K562 (cell line): ENCODE data around the gene PTCD3. TPM values are rescaled to one million over a fixed set of nuclear protein-coding genes. Genes with fewer than 3 reads are reported as not detected.

Experiments used
- ATAC-seq: fragments of 200-7000 bp; cut with Tn5 transposase; 3 replicates; pipeline ENCODE4 v1.9.1; 2020; ENCODE audit warnings: moderate library complexity
- BruUV-seq: library from RNA; stranded (reverse); fragments of 400-500 nt; replicated peaks from 2 replicates; lab custom pipeline; 2021; lab: Mats Ljungman, UMichigan
- CTCF ChIA-PET: fragments of 300-600 bp; formaldehyde crosslinking; extraction: SDS; loops from one replicate; lab custom pipeline; 2021; ENCODE audit warnings: low intra/inter-chr PET ratio; lab: Yijun Ruan, JAX
- POLR2A ChIA-PET: fragments of 300-600, 350-650 bp; sonication (Branson Sonifier 250); formaldehyde crosslinking; extraction: SDS; loops from one replicate; lab custom pipeline; 2021; ENCODE audit warnings: antibody characterized with exemption, inconsistent platforms; lab: Yijun Ruan, JAX
- DNase-seq, 4 experiments: peaks; one replicate each; pipeline versions ENCODE4 v3.0.0 to v3.0.0-alpha.2; 2011 to 2018; ENCODE audit warnings: low spot score in 3 of 4, mixed read lengths in 3 of 4; ENCODE audit errors: extremely low read depth in 1 of 4
- FAIRE-seq: peaks from 2 replicates; lab custom pipeline; 2011; peaks lifted over from hg19 to GRCh38; lab: Jason Lieb, UNC
- H2AFZ ChIP-seq: 2 replicates; pipeline ENCODE4 v1.6.0; 2011; ENCODE audit warnings: low read depth, low read length, control low read depth, inconsistent platforms
- H3K27ac ChIP-seq: fragments of 200-600 bp; 3 replicates; pipeline ENCODE4 v1.8.0; 2011; ENCODE audit warnings: low read depth, mild to moderate bottlenecking, control low read depth, inconsistent platforms, low read length, moderate library complexity, mixed read lengths; ENCODE audit errors: extremely low read depth
- H3K27me3 ChIP-seq, 2 experiments: fragments of 300-600 bp in 1 of 2; 2 replicates in 1 of 2; 3 replicates in 1 of 2; pipeline versions ENCODE4 v1.6.0 to v1.8.0; 2011; ENCODE audit warnings: inconsistent platforms in 2 of 2, low read length in 2 of 2, mild to moderate bottlenecking in 1 of 2, mixed read lengths in 1 of 2, moderate library complexity in 1 of 2; ENCODE audit not compliant: control insufficient read depth in 2 of 2, insufficient read depth in 2 of 2
- H3K36me3 ChIP-seq: fragments of 300-600 bp; 3 replicates; pipeline ENCODE4 v1.8.0; 2011; ENCODE audit warnings: mild to moderate bottlenecking, low read length, inconsistent platforms; ENCODE audit not compliant: control insufficient read depth, insufficient read depth
- H3K4me1 ChIP-seq, 2 experiments: fragments of 200-600 bp in 1 of 2; replicated peaks in 1 of 2; 2 replicates in 1 of 2; 3 replicates in 1 of 2; pipeline versions ENCODE4 v1.5.1 to v1.8.0; 2011; ENCODE audit warnings: inconsistent platforms in 2 of 2, low read length in 2 of 2, mild to moderate bottlenecking in 1 of 2, mixed read lengths in 1 of 2, moderate library complexity in 1 of 2; ENCODE audit not compliant: control insufficient read depth in 2 of 2, insufficient read depth in 2 of 2
- H3K4me2 ChIP-seq: 2 replicates; pipeline ENCODE4 v1.6.1; 2011; ENCODE audit warnings: low read length, control low read depth, inconsistent platforms, mixed read lengths; ENCODE audit not compliant: insufficient read depth
- H3K4me3 ChIP-seq: fragments of 200-600 bp; sonication (generic), shearing (Covaris generic); 2 replicates; pipeline ENCODE4 v1.5.1; 2016; ENCODE audit warnings: control low read depth, inconsistent platforms
- H3K79me2 ChIP-seq: fragments of 200-600 bp; 3 replicates; pipeline ENCODE4 v1.8.0; 2011; ENCODE audit warnings: low read length, inconsistent platforms; ENCODE audit not compliant: control insufficient read depth, insufficient read depth
- H3K9ac ChIP-seq, 2 experiments: 2 replicates each; pipeline versions ENCODE4 v1.6.0 to v1.6.1; 2011; ENCODE audit warnings: low read depth in 2 of 2, low read length in 2 of 2, control low read depth in 1 of 2, inconsistent platforms in 1 of 2, mild to moderate bottlenecking in 1 of 2, mixed read lengths in 1 of 2; ENCODE audit not compliant: insufficient read depth in 1 of 2
- H3K9me1 ChIP-seq: one replicate; pipeline ENCODE4 v1.6.0; 2011; ENCODE audit warnings: inconsistent platforms, mild to moderate bottlenecking, low read length, moderate library complexity; ENCODE audit not compliant: control insufficient read depth, insufficient read depth
- H3K9me3 ChIP-seq: replicated peaks from 2 replicates; pipeline ENCODE4 v1.5.1; 2011; ENCODE audit warnings: low read depth, low read length, inconsistent platforms; ENCODE audit not compliant: control insufficient read depth, insufficient read depth
- H4K20me1 ChIP-seq: replicated peaks from 2 replicates; pipeline ENCODE4 v1.6.1; 2011; ENCODE audit warnings: low read length, inconsistent platforms, mixed read lengths; ENCODE audit not compliant: control insufficient read depth, insufficient read depth
- CEBPB ChIP-seq: fragments of 450-650 bp; IDR thresholded peaks from 2 replicates; pipeline ENCODE4 v1.6.1; 2016; ENCODE audit warnings: missing genetic modification characterization, missing compliant biosample characterization
- CEBPG ChIP-seq, 3 experiments: fragments of 200-800 bp in 1 of 3; sonication (Bioruptor generic) in 1 of 3; sonication (generic) in 1 of 3; formaldehyde crosslinking in 1 of 3; IDR thresholded peaks in 2 of 3; conservative IDR thresholded peaks in 1 of 3; 2 replicates each; pipeline versions ENCODE4 v1.6.1 to v1.8.0; 2016 to 2022; ENCODE audit warnings: missing compliant biosample characterization in 2 of 3, missing genetic modification characterization in 2 of 3, mild to moderate bottlenecking in 1 of 3, missing genetic modification reagents in 1 of 3
- DMBX1 ChIP-seq: fragments of 250-450 bp; sonication (Bioruptor Pico); IDR thresholded peaks from 2 replicates; pipeline ENCODE4 v1.8.0; 2022; ENCODE audit warnings: inconsistent platforms, mild to moderate bottlenecking, moderate library complexity, borderline replicate concordance
- IRF2 ChIP-seq: sonication (generic); formaldehyde crosslinking; IDR thresholded peaks from 2 replicates; pipeline ENCODE4 v1.8.1; 2022; ENCODE audit warnings: mild to moderate bottlenecking, missing genetic modification reagents
- MEF2D ChIP-seq: conservative IDR thresholded peaks from 2 replicates; pipeline ENCODE4 v1.6.1; 2016; ENCODE audit warnings: low read depth, missing genetic modification characterization, missing compliant biosample characterization
- ZFP1 ChIP-seq: fragments of 450-650 bp; formaldehyde crosslinking; IDR thresholded peaks from 2 replicates; pipeline ENCODE4 v1.4.0; 2020; ENCODE audit warnings: mild to moderate bottlenecking, mixed read lengths
- WGBS: fragments of 100-300 bp; shearing (Covaris generic); methylation state at CpG from one replicate; pipeline ENCODE4 v1.1.6; 2016; ENCODE audit warnings: low coverage, mixed read lengths; ENCODE audit not compliant: insufficient coverage; ENCODE audit errors: missing lambda C conversion rate; 5-methylcytosine and 5-hydroxymethylcytosine counted together
- in situ Hi-C: fragments of 300-500 bp; cut with MboI; formaldehyde crosslinking; loops from 4 replicates; pipeline ENCODE4 v1.15.0; 2018; ENCODE audit warnings: inconsistent platforms, mixed read lengths
- intact Hi-C: fragments of 100-400 bp; cut with micrococcal nuclease; formaldehyde crosslinking; loops from 2 replicates; pipeline ENCODE4 v1.14.2; 2022
- polyA plus RNA-seq, 8 experiments: library from polyadenylated mRNA; depleted of rRNA in 4 of 8; stranded (reverse) in 5 of 8; unstranded in 3 of 8; fragments of >200 nt; fragmentation: Nextera tagmentation in 2 of 8; fragmentation: Illumina TruSeq in 1 of 8; extraction: Ambion mirVana in 2 of 8; extraction: Trizol in 1 of 8; gene quantifications; 2 replicates each; pipeline versions ENCODE4 v1.2.1 to v1.2.3, GENCODE V29; 2011 to 2014; ENCODE audit warnings: inconsistent platforms in 1 of 8, missing spikeins in 1 of 8
- total RNA-seq, 7 experiments: library from RNA; depleted of rRNA in 6 of 7; stranded (reverse); fragments of >200 nt in 6 of 7; fragmentation: Illumina TruSeq in 2 of 7; extraction: Trizol in 2 of 7; gene quantifications; 2 replicates each; pipeline versions ENCODE4 v1.2.1 to v1.2.3, GENCODE V29; 2011 to 2021; ENCODE audit warnings: low replicate concordance in 1 of 7
- TF ChIP-seq, protein P1 (sequence below): fragments of 250-450 bp; sonication (Bioruptor Pico); IDR thresholded peaks from 2 replicates; pipeline ENCODE4 v1.5.0; 2021; ENCODE audit warnings: mild to moderate bottlenecking, borderline replicate concordance
- TF ChIP-seq, protein P2 (sequence below), 2 experiments: fragments of 450-650 bp in 1 of 2; sonication (generic) in 1 of 2; formaldehyde crosslinking in 1 of 2; IDR thresholded peaks in 1 of 2; conservative IDR thresholded peaks in 1 of 2; 2 replicates each; pipeline versions ENCODE4 v1.6.1 to v1.8.1; 2016 to 2023; ENCODE audit warnings: mild to moderate bottlenecking in 2 of 2, moderate library complexity in 2 of 2, inconsistent platforms in 1 of 2, missing genetic modification reagents in 1 of 2

Gene PTCD3
- total and polyA plus RNA-seq, 9 of the 15 experiments (the other 6 are each of a cell fraction or from before 2014, with no cell fraction given) = 65.2 to 241 (median 172) TPM

GRCh38 chr2:86097913-86098312, 8.1 kb upstream of the PTCD3 start:
- H3K4me3 ChIP-seq = no peak overlapping the region
- H3K27ac ChIP-seq = no peak overlapping the region
- in situ Hi-C loops (no loop called here), intact Hi-C loops (no loop called here)
- H3K79me2 ChIP-seq = peaks cover 90% of the 10 kb centered on the region
- H3K4me2 ChIP-seq = no peak overlapping the region
- FAIRE-seq = no peak
- no peaks in the 10 kb centered on the region for H3K27me3 ChIP-seq
- TF ChIP-seq, protein P1, sequence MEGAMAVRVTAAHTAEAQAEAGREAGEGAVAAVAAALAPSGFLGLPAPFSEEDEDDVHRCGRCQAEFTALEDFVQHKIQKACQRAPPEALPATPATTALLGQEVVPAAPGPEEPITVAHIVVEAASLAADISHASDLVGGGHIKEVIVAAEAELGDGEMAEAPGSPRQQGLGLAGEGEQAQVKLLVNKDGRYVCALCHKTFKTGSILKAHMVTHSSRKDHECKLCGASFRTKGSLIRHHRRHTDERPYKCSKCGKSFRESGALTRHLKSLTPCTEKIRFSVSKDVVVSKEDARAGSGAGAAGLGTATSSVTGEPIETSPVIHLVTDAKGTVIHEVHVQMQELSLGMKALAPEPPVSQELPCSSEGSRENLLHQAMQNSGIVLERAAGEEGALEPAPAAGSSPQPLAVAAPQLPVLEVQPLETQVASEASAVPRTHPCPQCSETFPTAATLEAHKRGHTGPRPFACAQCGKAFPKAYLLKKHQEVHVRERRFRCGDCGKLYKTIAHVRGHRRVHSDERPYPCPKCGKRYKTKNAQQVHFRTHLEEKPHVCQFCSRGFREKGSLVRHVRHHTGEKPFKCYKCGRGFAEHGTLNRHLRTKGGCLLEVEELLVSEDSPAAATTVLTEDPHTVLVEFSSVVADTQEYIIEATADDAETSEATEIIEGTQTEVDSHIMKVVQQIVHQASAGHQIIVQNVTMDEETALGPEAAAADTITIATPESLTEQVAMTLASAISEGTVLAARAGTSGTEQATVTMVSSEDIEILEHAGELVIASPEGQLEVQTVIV (CRISPR knock-in tag) = no peak
- no peak for TF ChIP-seq CEBPG (CRISPR knock-in tag; IDR thresholded peaks at IDR 0.05)
- peak; percentile 40 to 59 for TF ChIP-seq CEBPG (tag; conservative IDR thresholded peaks at IDR 0.05 in 1 of 2, IDR thresholded peaks at IDR 0.05 in 1 of 2)
- no peak for TF ChIP-seq MEF2D (tag)
- TF ChIP-seq DMBX1 (CRISPR knock-in tag) = no peak
- no peak for TF ChIP-seq IRF2 (CRISPR knock-in tag)
- TF ChIP-seq, protein P2, sequence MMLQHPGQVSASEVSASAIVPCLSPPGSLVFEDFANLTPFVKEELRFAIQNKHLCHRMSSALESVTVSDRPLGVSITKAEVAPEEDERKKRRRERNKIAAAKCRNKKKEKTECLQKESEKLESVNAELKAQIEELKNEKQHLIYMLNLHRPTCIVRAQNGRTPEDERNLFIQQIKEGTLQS (IDR thresholded peaks at IDR 0.05) = peak; percentile 59
- TF ChIP-seq, protein P2 (CRISPR knock-in tag; conservative IDR thresholded peaks at IDR 0.05) = no peak
- no peak for TF ChIP-seq ZFP1 (CRISPR knock-in tag)
- 0 out of 2 replicates have a peak, but pooled peaks have one; percentile 26 for TF ChIP-seq CEBPB (tag)
- peaks cover 98% of the 10 kb centered on the region for H3K36me3 ChIP-seq
- H3K9me3 ChIP-seq = no peaks in the 10 kb centered on the region
- no peaks in the 10 kb centered on the region; a peak in 2 of 5 replicates for H3K4me1 ChIP-seq
- WGBS = 100% methylated on average over 1 of the region's 1 CpG
- no peak for DNase-seq
- ATAC-seq = no peak
- H4K20me1 ChIP-seq = no peaks in the 10 kb centered on the region
- H2AFZ ChIP-seq = no peak overlapping the region
- CTCF ChIA-PET = no interaction called here
- BruUV-seq = no TSS peak
- H3K9me1 ChIP-seq = no peaks in the 10 kb centered on the region
- POLR2A ChIA-PET = interaction anchor here (1.4 kb wide), 1 partner anchor 9 kb away, joined by 4 read pairs; no protein-coding TSS in a partner anchor
- H3K9ac ChIP-seq = no peak overlapping the region
